CD4-positive, alpha-beta T cell treated with Interleukin-6 at 100 ng/mL for 8 hours (primary cell): ENCODE measurements around the gene FBXL13.

ENCODE experiments used
- DNase-seq: peaks from one replicate; pipeline ENCODE4 v3.0.0-alpha.2; 2020; ENCODE audit warnings: mixed read lengths, low spot score

The FBXL13 gene

DNA sequence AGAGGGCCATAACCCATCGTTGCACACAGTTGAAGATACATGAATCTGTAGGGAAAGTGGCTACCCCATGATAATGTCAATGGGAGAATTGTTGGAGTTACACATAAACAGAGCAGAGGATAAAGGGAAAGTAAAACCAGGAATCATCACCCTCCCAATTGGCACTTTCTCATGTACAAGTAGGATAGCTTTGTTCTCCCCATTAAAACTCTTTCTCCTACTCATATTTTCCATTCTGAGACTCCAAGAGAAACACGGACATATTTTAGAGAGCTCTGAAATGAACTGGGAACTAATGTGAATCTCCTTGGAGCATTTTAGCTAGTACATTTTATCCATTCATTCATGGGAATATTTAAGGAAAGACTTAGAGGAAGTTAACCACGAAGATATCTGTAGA, 179.0 kb downstream of the FBXL13 start:
- DNase-seq = no peak

DNA sequence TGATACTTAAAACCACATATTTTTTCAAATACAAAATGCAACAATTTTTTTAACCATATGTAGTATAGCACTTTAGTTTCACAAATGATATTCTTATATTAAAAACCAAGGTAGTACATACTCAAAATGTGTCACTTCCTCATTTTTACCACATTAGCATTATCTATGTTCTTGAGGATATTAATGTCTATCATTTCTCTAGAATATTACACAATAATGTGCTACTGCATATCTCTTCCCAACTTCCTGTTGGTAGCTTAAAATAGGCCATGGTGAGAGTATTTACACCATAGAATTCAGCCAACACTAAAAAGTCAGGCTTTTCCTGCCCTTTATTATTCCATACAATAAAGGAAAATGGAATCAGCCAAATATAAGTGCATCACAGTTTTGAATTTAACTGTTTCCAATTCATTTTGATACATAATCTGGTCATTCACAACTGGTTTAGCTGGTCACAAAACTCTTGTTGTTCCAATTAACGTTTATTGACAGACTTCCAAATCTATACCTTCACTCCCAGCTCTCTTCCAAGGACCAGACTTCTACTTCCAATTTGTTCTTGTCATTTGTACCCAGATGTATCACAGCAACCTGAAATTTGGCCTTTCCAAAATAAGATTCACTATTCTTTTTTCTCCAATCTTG, 181.8 kb downstream of the FBXL13 start:
- DNase-seq = no peak

DNA sequence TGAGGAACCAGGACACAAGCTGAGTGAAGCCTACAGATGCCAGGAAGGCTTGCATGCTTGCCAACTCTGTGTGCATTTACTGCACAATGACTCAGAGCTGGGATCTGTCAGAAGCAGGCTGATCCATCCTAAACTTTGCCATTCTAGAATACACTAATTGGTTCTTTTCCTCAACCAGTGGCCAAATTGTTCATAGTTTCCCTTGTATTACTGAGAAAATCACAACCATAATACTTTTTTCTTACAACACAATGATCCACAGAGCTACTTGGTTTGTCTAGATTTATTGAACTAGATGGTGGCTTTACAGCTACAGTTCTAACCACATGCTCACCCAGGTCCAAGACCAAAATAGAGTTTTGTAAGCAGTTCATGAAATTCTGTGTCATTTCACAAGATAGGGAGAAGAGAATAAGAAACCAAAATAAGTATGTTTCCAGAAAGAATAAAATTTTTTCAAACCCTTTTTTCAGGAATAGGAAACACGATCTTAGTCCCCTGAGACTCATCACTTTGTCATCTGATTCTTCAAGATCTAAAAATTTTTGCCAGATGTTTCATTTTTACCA, 182.8 kb downstream of the FBXL13 start:
- no peak for DNase-seq

DNA sequence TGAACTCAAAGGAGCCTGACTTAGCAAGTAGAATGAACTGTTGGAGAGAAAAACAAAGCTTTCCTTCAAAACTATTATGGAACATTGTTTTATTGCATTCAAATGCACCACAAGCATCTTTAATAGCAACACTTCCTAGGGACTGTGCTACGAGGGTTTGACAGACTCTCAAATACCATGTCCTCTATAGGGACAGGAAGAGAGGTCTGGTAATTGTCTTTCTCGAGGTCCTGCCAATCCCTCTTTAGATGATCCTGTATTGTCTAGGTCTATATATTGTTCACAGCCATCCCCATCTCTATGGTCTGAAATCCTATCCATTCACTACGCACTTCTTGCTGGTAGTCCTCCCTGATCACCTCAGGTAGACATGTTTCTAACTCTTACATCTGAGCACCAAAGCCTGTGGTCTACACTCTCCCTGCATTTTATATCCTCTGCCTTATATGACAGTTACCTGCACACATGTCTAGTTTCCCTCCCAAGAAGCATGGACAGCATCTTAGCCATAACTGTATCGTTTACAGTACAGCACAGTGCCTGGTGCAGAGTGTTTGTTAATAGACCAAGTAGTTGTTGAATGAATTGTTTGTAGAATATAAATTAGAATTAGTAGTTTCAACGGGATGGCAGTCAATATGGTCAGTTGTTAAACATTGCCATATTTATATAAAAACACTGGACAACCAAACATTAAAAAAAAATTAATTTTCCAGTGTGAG, 183.5 kb downstream of the FBXL13 start:
- DNase-seq = no peak

DNA sequence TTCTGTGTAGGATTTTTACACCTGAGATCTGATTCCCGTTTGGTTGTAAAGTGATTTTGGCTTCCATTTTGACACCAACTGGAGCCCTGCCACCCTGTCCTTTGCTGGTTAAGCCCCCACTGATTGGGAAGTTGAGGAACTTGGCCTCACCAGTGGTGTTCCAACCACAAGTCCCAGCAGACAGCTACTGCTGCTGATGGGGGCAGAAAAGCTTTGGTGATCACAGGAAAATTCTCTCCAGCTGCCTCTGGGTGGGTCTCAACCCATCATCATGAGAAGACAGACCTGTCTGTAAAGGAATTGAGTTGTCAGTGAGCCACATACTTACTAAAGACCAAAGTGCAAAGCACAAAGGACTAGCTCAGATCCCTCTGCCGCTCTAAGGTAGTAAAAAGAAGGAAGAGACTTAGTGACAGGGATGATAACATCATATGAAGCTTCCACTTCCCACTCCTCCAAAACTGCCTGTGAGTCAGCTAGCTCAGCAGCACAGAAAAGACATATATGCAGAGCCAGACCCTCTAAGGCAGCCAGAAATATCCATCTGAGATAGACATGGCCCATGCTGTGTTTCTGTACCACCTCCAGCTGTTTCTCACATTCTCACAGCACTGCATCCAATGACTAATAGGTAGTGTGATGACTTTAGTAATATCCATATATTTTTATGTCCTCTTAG, 184.2 kb downstream of the FBXL13 start:
- DNase-seq = no peak

DNA sequence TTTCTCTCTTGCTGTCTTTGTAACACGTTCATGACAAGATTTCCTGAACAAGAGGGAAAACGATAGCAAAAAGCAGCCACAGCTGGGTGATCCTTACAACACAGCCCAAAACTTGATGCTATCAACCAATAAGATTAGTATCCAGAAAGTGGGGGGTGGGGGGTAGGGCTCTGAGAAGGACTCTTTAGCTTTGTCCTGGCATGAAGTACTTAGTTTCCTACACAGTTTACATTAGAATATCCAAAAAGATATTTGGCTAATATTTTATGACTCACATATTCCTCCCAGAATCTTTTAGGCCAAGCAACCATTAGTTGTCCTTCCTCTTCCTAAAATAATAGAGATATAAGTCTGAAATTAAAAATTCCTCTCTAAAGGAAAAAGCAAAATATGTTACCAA, 184.7 kb downstream of the FBXL13 start:
- no peak for DNase-seq

DNA sequence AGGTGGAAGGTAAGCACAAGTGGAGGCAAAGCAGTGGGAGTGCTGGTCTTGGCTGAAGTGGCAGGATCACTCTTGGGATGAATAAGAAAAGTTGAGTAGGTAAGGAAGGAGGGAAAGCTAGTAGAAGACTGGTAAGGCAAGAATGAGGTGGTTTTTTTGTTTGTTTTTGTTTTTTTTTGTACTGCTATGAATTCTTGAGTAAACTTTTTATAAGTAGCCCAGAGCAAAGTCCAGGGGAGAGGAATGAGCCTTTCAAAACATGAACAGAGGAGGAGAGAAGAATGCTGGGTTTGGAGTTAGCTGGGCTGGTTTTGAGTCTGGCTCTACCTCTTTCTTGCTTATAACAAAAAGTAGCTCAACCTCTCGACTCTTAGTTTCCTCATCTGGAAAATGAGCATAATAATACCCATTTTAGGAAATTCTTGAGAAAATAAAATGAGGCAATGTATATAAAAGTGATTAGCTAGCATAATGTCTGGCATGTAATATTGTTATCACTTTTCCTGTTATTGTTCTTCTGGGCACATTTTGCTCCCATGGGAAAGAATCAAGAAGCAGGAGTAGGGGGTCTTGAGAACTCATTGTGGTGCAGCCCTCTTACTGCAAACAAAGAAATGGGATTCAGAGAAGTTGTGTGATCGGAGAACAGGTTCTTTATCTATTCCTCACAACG, 185.9 kb downstream of the FBXL13 start:
- no peak for DNase-seq

DNA sequence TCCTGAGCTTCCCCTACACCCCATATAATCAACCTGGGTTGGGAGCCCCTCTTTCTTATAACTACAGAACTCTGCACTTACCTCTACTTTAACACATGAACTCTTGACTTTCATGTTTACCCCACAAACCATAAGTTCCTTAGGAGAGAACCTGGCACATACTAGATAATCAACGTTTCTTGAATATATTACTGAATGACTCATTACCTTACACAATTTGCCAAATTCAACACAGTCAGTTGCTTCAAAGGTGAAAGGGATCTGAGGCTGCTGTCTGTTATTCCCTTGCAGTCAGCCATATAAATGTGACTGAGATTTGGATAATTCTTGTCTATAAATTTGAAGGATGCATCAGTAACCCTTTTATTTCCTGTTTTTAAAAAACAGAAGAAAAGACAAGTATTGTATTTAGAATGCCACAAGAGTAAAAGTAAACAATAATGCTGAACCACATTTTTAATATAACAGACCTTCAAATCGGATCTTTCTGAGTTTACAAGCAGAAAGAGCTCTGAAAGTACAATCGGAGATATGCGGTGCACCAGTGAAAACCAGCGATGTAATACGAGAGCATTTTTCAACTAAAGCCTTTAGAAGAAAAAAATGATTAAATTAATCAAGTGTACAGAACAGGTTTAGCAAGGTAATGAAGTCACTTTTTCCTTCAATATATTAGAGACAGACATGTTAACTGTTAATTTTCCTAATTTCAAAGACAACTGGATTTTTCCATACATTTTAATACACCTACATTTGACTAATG, 191.3 kb downstream of the FBXL13 start:
- DNase-seq = no peak

DNA sequence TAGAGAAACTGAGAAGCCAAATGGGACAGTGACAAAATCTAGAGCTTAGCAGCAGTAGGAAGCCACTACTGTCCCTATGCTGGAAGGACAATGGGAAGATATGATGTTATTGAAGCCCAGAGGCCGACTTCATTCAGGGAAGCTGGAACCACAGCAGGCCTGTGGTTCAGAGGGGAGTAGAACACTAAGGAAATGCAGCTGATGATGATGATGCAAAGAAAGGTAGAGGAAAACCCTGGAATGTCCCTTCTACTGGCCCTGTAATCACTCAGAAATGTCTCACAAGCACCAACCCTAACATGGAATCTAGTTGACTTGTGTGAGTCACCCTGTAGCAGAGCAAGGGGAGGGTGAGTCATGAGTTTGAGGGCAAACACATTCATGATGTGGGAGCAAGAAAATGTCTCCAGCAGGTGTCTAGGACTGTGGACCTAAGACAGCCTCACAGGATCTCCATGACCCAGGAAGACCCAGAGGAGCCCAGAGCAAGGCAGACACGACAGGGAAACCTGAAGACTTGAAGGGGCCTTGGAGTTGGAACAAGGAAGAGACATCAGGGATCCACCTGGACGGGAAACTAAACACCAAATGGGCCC, 198.8 kb downstream of the FBXL13 start:
- no peak for DNase-seq

DNA sequence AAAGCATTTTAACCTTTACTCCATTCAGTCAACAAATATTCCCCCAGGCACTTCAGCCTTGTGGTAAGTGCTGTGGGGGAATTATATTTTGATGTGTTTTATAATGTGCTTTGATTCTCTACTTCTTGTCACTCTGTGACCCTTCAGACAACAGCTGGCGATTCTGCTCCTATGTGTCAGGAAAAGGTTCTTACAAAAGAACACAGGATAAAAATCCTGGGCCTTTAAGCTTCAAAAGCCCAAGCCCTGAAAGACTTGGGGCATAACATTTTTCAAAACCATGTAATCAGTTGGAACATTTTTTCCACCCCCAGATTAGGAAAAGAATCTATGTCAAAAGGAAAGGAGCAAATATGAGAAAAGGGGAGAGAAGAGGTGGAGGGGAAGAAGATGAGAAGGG, 199.6 kb downstream of the FBXL13 start:
- no peak for DNase-seq

DNA sequence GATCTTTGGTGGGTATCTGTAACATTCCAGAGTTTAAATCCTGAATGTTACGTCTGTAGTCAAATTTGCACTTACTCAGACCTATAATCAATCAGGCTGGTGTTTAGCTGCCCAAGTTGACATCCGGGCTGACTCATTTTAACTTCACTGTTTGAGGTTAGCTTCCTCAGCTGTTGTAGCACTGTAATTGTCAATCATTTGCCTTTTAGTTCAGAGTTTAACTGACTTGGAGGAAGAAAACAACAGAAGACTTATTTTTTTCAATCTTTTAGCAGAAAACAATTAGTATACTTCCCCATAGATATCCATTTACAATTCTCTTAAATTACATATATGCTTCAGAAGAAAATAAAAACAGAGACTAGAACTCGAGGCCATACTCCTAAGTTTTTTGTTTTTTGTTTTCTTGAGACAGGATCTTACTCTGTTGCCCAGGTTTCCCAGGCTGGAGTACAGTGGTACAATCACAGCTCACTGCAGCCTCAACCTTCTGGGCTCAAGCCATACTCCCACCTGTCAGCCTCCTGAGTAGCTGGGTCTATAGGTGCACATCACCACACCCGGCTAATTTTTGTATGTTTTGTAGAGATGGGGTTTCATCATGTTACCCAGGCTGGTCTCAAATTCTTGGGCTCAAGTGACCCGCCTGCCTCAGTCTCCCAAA, 200.3 kb downstream of the FBXL13 start:
- DNase-seq = no peak

DNA sequence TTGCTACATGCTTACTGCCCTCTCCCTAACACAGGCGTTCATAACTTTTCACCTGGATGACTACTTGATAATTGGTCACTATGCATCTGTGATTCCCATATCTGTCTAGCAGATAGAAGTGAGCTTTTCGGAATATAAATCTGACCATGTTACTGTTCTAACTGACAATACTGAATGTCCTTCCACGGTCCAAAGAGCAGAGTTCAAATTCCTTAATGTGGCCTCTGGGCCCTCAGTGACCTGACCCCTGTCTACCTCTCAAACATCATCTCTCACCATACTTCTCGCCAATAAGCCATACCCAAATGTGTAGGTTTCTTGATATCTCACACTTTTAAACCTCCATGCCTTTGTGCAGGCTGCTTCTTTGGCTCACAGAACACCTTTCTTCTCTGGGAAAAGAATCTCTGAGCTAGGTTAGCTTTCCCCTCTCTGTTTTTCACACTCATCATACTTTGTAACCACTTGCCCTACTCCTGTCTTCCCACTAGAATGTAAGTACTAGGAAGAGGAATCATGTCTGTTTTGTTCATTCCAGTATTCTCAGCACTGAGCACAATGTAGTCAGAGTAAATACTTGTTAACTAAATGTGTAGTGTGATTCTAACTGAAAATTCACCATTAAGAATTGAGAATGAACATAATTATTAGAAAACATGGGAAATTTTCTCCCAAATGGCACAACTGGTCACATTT, 201.0 kb downstream of the FBXL13 start:
- DNase-seq = no peak

DNA sequence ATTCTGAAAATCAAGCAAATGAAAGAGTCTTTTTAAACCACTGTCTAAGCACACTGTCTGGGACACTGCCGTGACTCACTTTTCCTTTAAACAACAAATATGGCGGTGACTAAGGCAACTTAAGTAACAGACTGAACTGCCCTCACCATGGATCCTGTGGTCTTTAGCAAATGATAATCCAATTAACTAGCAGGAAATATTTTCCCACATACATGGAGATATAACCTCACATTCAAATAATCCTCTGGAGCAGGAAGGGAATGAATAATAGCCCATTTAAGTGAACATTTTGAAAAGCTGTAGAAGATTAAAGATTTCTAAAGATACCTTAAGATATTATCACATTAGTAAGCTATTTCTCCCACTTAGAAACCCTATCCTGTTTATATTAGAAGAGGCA, 202.1 kb downstream of the FBXL13 start:
- no peak for DNase-seq

DNA sequence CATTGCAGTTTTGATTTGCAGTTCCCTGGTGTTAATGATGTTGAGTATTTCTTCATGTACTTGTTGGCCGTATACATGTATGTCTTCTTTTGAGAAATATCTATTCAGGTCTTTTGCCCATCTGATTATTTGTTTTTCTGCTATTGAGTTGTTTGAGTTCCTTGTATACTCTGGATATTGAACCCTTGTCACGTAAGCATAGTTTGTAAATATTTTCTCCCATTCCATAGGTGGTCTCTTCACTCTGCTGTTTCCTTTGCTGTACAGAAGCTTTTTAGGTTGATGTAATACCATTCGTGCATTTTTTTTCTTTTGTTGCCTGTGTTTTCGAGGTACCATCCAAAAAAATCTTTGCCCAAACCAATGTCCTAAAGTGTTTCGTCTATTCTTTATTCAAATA, 205.4 kb downstream of the FBXL13 start:
- DNase-seq = no peak

DNA sequence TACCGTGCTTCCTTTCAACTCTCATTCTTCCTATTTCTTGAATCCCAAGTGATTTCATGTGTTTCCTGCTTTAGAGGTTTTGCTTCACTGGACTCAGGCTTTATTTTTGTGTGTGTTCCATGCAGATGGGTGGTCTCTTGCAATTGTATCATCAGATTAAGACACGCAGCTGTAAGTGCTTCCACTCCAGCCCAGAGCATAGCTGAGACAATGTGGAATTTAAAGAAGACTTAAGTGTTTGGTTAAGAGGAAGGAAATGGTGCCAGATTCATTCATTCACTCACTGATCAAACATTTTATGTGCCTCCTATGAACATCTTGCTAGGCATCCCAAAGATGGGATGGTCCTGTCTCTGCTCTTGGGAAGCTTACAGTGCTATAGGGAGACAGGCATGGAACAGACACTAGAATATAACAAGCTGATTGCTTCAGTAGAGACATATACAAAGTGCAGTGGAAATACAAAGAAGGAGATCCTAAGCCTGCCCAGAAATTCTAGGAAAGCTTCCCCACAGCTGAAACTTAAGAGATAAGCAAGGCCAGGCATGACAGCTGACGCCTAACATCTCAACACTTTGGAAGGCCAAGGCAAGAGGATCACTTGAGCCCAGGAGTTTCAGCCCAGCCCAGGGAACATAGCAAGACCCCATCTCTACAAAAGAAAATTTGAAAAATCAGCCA, 207.9 kb downstream of the FBXL13 start:
- no peak for DNase-seq

DNA sequence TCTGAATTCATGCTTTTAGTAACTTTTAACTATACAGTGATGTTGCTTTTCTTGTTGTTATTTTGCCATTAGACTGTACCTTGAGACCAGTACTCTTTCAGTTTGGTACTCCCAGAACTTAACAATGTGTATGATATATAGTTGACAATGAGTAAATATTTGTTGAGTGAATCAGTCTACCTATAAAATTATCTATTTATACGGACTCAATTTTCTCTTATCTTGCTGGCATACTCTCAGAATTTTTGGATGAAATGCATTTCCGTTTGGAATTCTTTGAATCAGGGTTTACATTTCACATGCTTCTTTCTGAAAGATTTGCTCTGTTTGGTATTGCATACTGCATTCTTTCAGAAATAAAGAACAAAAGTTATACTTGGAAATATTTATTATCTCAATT, 209.6 kb downstream of the FBXL13 start:
- no peak for DNase-seq

DNA sequence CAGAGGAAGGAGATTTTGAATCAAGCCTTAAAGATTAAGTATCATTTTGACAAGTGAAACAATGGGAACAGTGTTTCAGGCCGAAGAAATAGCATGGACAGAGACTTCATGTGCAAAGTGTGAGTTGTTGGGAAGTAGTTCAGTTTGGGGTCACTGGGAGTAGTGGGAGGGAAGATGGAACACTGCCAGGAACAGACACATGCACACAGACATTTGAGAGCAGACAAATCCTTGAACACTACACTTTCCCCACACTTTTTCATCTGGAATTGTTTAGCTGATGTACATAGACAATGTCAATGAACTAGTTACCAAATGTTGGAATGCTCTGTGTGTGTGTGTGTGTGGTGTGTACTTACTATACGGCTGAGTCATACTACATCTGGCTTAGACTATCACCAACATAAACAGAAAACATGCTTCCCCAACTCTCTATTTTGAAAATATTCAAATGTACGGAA, 214.2 kb downstream of the FBXL13 start:
- DNase-seq = no peak

DNA sequence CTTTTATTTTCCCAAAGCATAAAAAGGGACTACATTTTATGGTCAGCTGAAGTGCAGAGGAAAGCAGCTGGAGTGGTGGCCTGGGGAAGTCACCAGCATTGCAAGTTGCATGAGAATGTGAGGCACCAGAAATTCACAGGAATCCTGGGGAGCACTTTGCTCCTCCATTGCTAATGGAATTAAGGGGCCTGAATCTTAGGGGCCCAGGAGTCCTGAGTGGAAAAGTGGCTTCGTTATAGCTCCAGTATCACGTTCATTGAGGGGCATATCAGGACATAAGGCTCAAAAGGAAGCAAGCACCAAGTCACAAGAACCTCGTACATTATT, 214.8 kb downstream of the FBXL13 start:
- DNase-seq = no peak

DNA sequence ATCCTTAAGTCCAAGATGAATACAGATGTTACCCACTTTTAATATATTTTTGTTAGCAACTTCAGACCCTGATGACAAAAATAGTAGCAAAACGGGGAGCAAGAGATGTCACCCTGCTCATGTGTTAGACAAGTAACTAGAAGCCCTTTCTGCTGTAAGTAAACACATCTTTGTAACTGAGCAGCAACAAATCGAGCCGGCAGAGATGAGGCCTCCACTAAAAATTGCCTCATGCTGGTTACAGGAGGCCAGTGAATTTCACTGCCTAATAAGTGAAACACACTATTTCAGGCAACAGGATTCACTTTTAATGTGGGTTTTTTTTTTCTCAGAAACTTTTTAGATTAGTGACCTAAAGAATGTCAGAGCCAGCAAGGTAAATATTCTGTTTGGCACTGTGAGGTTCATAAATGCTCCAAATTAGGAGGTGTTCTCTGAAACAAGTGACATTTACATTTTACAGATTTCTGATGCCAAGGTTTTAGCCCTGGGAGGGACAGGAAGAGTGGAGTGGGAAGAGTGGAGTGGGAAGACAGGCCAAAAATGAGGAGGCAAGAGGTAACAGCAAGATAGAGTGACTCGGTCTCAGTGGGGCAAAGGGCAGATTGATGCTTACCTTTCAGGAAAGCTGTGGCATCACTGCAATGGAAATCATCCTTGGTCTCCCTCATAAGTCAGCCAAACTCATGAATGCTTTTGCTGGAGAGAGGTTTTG, 215.4 kb downstream of the FBXL13 start:
- no peak for DNase-seq
